GM12878 (cell line): ENCODE measurements around the gene MARCHF9. TPM values are rescaled to one million over a fixed set of nuclear protein-coding genes. Genes with fewer than 3 reads are reported as not detected.

ENCODE experiments used
- ATAC-seq: fragments of 200-7000 bp; cut with Tn5 transposase; 3 replicates; pipeline ENCODE4 v1.9.1; 2020; ENCODE audit warnings: mild to moderate bottlenecking, moderate library complexity
- BruUV-seq: library from RNA; stranded (reverse); fragments of 400-500 nt; replicated peaks from 2 replicates; lab custom pipeline; 2021; lab: Mats Ljungman, UMichigan
- CTCF ChIA-PET: fragments of 300-600 bp; sonication (Branson Sonifier 250); formaldehyde crosslinking; extraction: SDS; loops from one replicate; lab custom pipeline; 2021; ENCODE audit warnings: inconsistent platforms; lab: Yijun Ruan, JAX
- POLR2A ChIA-PET: fragments of 350-600 bp; formaldehyde crosslinking; extraction: SDS; loops from one replicate; lab custom pipeline; 2021; ENCODE audit warnings: inconsistent platforms; lab: Charles Lee
- RAD21 ChIA-PET: fragments of 300-600 bp; sonication (Branson Sonifier 250); formaldehyde crosslinking; loops from one replicate; lab custom pipeline; 2023; ENCODE audit warnings: antibody characterized with exemption; ENCODE audit not compliant: unreplicated experiment; lab: Charles Lee
- SMC1A ChIA-PET: fragments of 300-600 bp; sonication (Branson Sonifier 250); formaldehyde crosslinking; loops from one replicate; lab custom pipeline; 2023; ENCODE audit not compliant: unreplicated experiment, uncharacterized antibody; lab: Charles Lee
- DNase-seq: peaks from one replicate; pipeline ENCODE4 v3.0.0-alpha.2; 2011; ENCODE audit warnings: low read depth, low spot score
- FAIRE-seq: peaks from 3 replicates; lab custom pipeline; 2011; peaks lifted over from hg19 to GRCh38; lab: Jason Lieb, UNC
- H2AFZ ChIP-seq: 2 replicates; pipeline ENCODE4 v1.6.0; 2011; ENCODE audit warnings: low read depth, low read length, control low read depth; ENCODE audit not compliant: control insufficient read depth
- H3K27ac ChIP-seq: 2 replicates; pipeline ENCODE4 v1.5.1; 2011; ENCODE audit warnings: control low read depth; ENCODE audit not compliant: control insufficient read depth, insufficient read depth
- H3K27me3 ChIP-seq, 2 experiments: replicated peaks in 1 of 2; 2 replicates each; pipeline versions ENCODE4 v1.6.0 to v1.6.1; 2011; ENCODE audit warnings: low read length in 1 of 2; ENCODE audit not compliant: control insufficient read depth in 2 of 2, insufficient read depth in 2 of 2
- H3K36me3 ChIP-seq, 2 experiments: 2 replicates each; pipeline ENCODE4 v1.5.1; 2011; ENCODE audit warnings: low read length in 1 of 2; ENCODE audit not compliant: control insufficient read depth in 2 of 2, insufficient read depth in 2 of 2
- H3K4me1 ChIP-seq: 2 replicates; pipeline ENCODE4 v1.6.1; 2011; ENCODE audit warnings: mild to moderate bottlenecking, low read length, moderate library complexity, mixed read lengths; ENCODE audit not compliant: control insufficient read depth, insufficient read depth
- H3K4me2 ChIP-seq: 2 replicates; pipeline ENCODE4 v1.6.0; 2011; ENCODE audit warnings: control low read depth; ENCODE audit not compliant: control insufficient read depth, insufficient read depth
- H3K4me3 ChIP-seq: fragments of 200-600 bp; sonication (generic); 2 replicates; pipeline ENCODE4 v1.5.1; 2016
- H3K79me2 ChIP-seq: 2 replicates; pipeline ENCODE4 v1.6.0; 2011; ENCODE audit warnings: low read length; ENCODE audit not compliant: control insufficient read depth, insufficient read depth
- H3K9ac ChIP-seq: 2 replicates; pipeline ENCODE4 v1.8.0; 2011; ENCODE audit warnings: low read length, control low read depth, mixed read lengths; ENCODE audit not compliant: control insufficient read depth, insufficient read depth
- H3K9me3 ChIP-seq: replicated peaks from 3 replicates; pipeline ENCODE4 v1.5.1; 2011; ENCODE audit warnings: mild to moderate bottlenecking, low read length; ENCODE audit not compliant: control insufficient read depth, insufficient read depth
- H4K20me1 ChIP-seq: 2 replicates; pipeline ENCODE4 v1.6.0; 2011; ENCODE audit not compliant: control insufficient read depth, insufficient read depth
- CBX5 ChIP-seq: sonication (generic); IDR thresholded peaks from 2 replicates; pipeline ENCODE4 v1.6.1; 2016; ENCODE audit warnings: low read depth, moderate library complexity, mild to moderate bottlenecking, inconsistent platforms
- GABPA ChIP-seq: IDR thresholded peaks from 2 replicates; pipeline ENCODE4 v1.6.1; 2014; ENCODE audit warnings: antibody characterized with exemption, low read depth, mild to moderate bottlenecking, inconsistent platforms
- GATAD2B ChIP-seq: fragments of 450-650 bp; conservative IDR thresholded peaks from 2 replicates; pipeline ENCODE4 v1.6.1; 2017; ENCODE audit warnings: low read depth, mild to moderate bottlenecking, moderate library complexity
- HSF1 ChIP-seq: fragments of 150-350 bp; IDR thresholded peaks from 2 replicates; pipeline ENCODE4 v1.6.1; 2014; ENCODE audit warnings: mild to moderate bottlenecking, low read depth, low read length
- KLF5 ChIP-seq: fragments of 450-650 bp; IDR thresholded peaks from 2 replicates; pipeline ENCODE4 v1.6.1; 2014; ENCODE audit warnings: mild to moderate bottlenecking; ENCODE audit not compliant: partially characterized antibody
- MXI1 ChIP-seq: fragments of 150-350 bp; IDR thresholded peaks from 2 replicates; pipeline ENCODE4 v1.6.1; 2011; ENCODE audit warnings: low read depth, mild to moderate bottlenecking, inconsistent platforms, low read length, improper control_type of control experiment
- NFXL1 ChIP-seq: fragments of 450-650 bp; IDR thresholded peaks from 2 replicates; pipeline ENCODE4 v1.6.1; 2017; ENCODE audit warnings: antibody characterized with exemption, mild to moderate bottlenecking, borderline replicate concordance
- PBX3 ChIP-seq: IDR thresholded peaks from 2 replicates; pipeline ENCODE4 v1.6.1; 2011; ENCODE audit warnings: mild to moderate bottlenecking, low read depth, low read length, moderate library complexity; ENCODE audit not compliant: insufficient replicate concordance
- RAD51 ChIP-seq: fragments of 450-650 bp; IDR thresholded peaks from 2 replicates; pipeline ENCODE4 v1.6.1; 2016; ENCODE audit warnings: moderate library complexity, mild to moderate bottlenecking, inconsistent platforms
- RFX5 ChIP-seq: IDR thresholded peaks from 2 replicates; pipeline ENCODE4 v1.6.1; 2011; ENCODE audit warnings: low read depth, low read length, improper control_type of control experiment
- SREBF2 ChIP-seq: IDR thresholded peaks from 2 replicates; pipeline ENCODE4 v1.6.1; 2012; ENCODE audit warnings: mild to moderate bottlenecking, low read length
- STAT1 ChIP-seq: fragments of 450-650 bp; conservative IDR thresholded peaks from 2 replicates; pipeline ENCODE4 v1.6.1; 2014; ENCODE audit warnings: antibody characterized with exemption, mild to moderate bottlenecking
- TAF1 ChIP-seq: IDR thresholded peaks from 2 replicates; pipeline ENCODE4 v1.6.1; 2011; ENCODE audit warnings: mild to moderate bottlenecking, low read depth, low read length, borderline replicate concordance
- YY1 ChIP-seq: IDR thresholded peaks from 2 replicates; pipeline ENCODE4 v1.6.1; 2011; ENCODE audit warnings: low read depth, mild to moderate bottlenecking, low read length
- WGBS: methylation state at CpG from one replicate; pipeline ENCODE4 v1.1.6; 2016; ENCODE audit warnings: low lambda C conversion rate; ENCODE audit not compliant: insufficient replicate concordance, insufficient coverage; ENCODE audit errors: missing lambda C conversion rate; 5-methylcytosine and 5-hydroxymethylcytosine counted together
- in situ Hi-C: fragments of 300-500 bp; cut with MboI; formaldehyde crosslinking; loops from 9 replicates; pipeline ENCODE4 v1.14.3; 2018; ENCODE audit warnings: mixed read lengths
- intact Hi-C: fragments of 100-400 bp; cut with micrococcal nuclease; formaldehyde crosslinking; loops from one replicate; pipeline ENCODE4 v1.14.2; 2022; ENCODE audit not compliant: unreplicated experiment
- polyA plus RNA-seq, 11 experiments: library from polyadenylated mRNA; depleted of rRNA in 4 of 11; unstranded in 6 of 11; stranded (reverse) in 5 of 11; fragments of >200 nt; fragmentation: Nextera tagmentation in 4 of 11; fragmentation: Illumina TruSeq in 1 of 11; extraction: Ambion mirVana in 4 of 11; extraction: Trizol in 1 of 11; gene quantifications; 1 replicate in 1 of 11; 2 replicates in 10 of 11; pipeline versions ENCODE4 v1.2.1 to v1.2.3, GENCODE V29; 2011 to 2016; ENCODE audit warnings: inconsistent platforms in 2 of 11, missing spikeins in 2 of 11, low read depth in 1 of 11
- total RNA-seq, 4 experiments: library from RNA; depleted of rRNA in 3 of 4; stranded (reverse); fragments of >200 nt in 3 of 4; fragmentation: Illumina TruSeq in 1 of 4; extraction: Trizol in 1 of 4; gene quantifications; 2 replicates each; pipeline versions ENCODE4 v1.2.1 to v1.2.3, GENCODE V29; 2013 to 2021

The MARCHF9 gene
- total and polyA plus RNA-seq, 10 of the 15 experiments (the other 5 are each of a cell fraction or from before 2014, with no cell fraction given): 2.4 to 29.3 (median 13.0) TPM

- Histone ChIP-seq H4K20me1 (no peaks in the 10 kb centered on the region), H3K4me3 (no peak overlapping the region), H3K9me3 (no peaks in the 10 kb centered on the region), H2AFZ (no peak overlapping the region), H3K9ac (no peak overlapping the region), H3K27ac (no peak overlapping the region), H3K79me2 (peaks cover 10% of the 10 kb centered on the region), H3K36me3 (peaks cover 1 to 4% of the 10 kb centered on the region in 2 experiments; a peak in 3 of 4 replicates), H3K4me1 (peaks cover 7% of the 10 kb centered on the region), H3K27me3 (no peaks in the 10 kb centered on the region), H3K4me2 (no peak overlapping the region)
- DNase-seq (no peak), ATAC-seq (no peak), FAIRE-seq (no peak)
- 92% methylated on average over 48 of the region's 49 CpGs for WGBS
- CTCF ChIA-PET: no interaction called here
- intact Hi-C loops: no loop called here
- POLR2A ChIA-PET: no interaction called here
- no TSS peak for BruUV-seq
- SMC1A ChIA-PET: no interaction called here
- in situ Hi-C loops: no loop called here
- TF ChIP-seq SREBF2: no peak
- no peak for TF ChIP-seq TAF1
- no peak for TF ChIP-seq YY1
- no peak for TF ChIP-seq GATAD2B
- no peak for TF ChIP-seq NFXL1
- TF ChIP-seq, all 136 proteins: peak for 0
- RAD21 ChIA-PET: no interaction called here
Measured at GRCh38 chr12:57735952-57736740, 18.8 kb upstream of the MARCHF9 start.

- CTCF ChIA-PET: no interaction called here
- Histone ChIP-seq H4K20me1 (no peaks in the 10 kb centered on the region), H3K4me2 (no peak overlapping the region), H3K9ac (no peak overlapping the region), H2AFZ (no peak overlapping the region), H3K4me1 (peaks cover 7% of the 10 kb centered on the region), H3K4me3 (no peak overlapping the region), H3K27ac (no peak overlapping the region), H3K79me2 (peaks cover 18% of the 10 kb centered on the region), H3K9me3 (no peaks in the 10 kb centered on the region), H3K36me3 (peaks cover 1 to 4% of the 10 kb centered on the region in 2 experiments; a peak in 3 of 4 replicates), H3K27me3 (no peaks in the 10 kb centered on the region)
- FAIRE-seq (no peak), ATAC-seq (no peak), DNase-seq (no peak)
- 94% methylated on average over 22 of the region's 31 CpGs for WGBS
- SMC1A ChIA-PET: no interaction called here
- RAD21 ChIA-PET: no interaction called here
- POLR2A ChIA-PET: no interaction called here
- intact Hi-C loops (no loop called here), in situ Hi-C loops (no loop called here)
- no TSS peak for BruUV-seq
- TF ChIP-seq STAT1 (no peak), RAD51 (no peak), GABPA (no peak), HSF1 (no peak), RFX5 (no peak), KLF5 (no peak), CBX5 (no peak), MXI1 (no peak), PBX3 (no peak)
Measured at GRCh38 chr12:57736741-57737466, 18.0 kb upstream of the MARCHF9 start.
